ENCODE measurements around the gene ALPG. TPM values are rescaled to one million over a fixed set of nuclear protein-coding genes. Genes with fewer than 3 reads are reported as not detected.

The ALPG gene
- total and polyA plus RNA-seq, 10 of the 15 experiments (the other 5 are each of a cell fraction or from before 2014, with no cell fraction given), result not detected

DNA sequence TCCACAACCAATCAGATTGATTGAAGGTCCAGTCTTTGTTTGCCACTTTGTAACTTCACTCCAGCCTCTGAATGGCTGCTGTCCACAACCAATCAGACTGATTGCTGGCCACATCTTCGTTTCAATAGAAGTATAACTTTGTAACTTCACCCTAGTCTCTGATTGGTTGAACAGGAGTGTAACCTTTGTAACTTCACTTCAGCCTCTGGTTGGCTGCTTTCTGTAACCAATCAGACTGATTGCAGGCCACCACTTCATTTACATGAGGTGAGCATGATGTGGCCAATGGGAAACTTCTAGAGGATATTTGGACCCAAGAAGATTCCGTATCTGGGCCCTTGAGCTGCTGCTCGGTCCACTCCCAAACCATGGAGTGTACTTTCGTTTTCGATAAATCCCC lies 45.0 kb upstream of the ALPG start:
- WGBS (ENCODE audit: insufficient coverage, insufficient replicate concordance, low lambda C conversion rate, missing lambda C conversion rate), result 74% methylated on average over 5 of the region's 5 CpGs
- DNase-seq (ENCODE audit: low read depth, low spot score) (no peak), ATAC-seq (no peak), FAIRE-seq (no peak)
- RAD21 ChIA-PET (ENCODE audit: unreplicated experiment), result no interaction called here
- Histone ChIP-seq H3K36me3 (ENCODE audit: control insufficient read depth in 2 of 2, insufficient read depth in 2 of 2, low read length in 1 of 2) (no peaks in the 10 kb centered on the region), H3K9ac (ENCODE audit: control insufficient read depth, insufficient read depth, low read length) (no peak overlapping the region), H3K27me3 (replicated peaks in 1 of 2; ENCODE audit: control insufficient read depth in 2 of 2, insufficient read depth in 2 of 2, low read length in 1 of 2) (no peaks in the 10 kb centered on the region), H3K4me1 (ENCODE audit: control insufficient read depth, insufficient read depth, low read length) (peaks cover 9% of the 10 kb centered on the region), H3K4me2 (ENCODE audit: control insufficient read depth, insufficient read depth) (no peak overlapping the region), H2AFZ (ENCODE audit: control insufficient read depth, low read depth, low read length) (no peak overlapping the region), H3K9me3 (replicated peaks; ENCODE audit: control insufficient read depth, insufficient read depth, low read length) (no peaks in the 10 kb centered on the region; the same call in 2 of the 3 replicates), H3K27ac (ENCODE audit: control insufficient read depth, insufficient read depth) (no peak overlapping the region), H4K20me1 (ENCODE audit: control insufficient read depth, insufficient read depth) (no peaks in the 10 kb centered on the region), H3K4me3 (no peak overlapping the region), H3K79me2 (ENCODE audit: control insufficient read depth, insufficient read depth, low read length) (no peaks in the 10 kb centered on the region)
- POLR2A ChIA-PET, result no interaction called here
- intact Hi-C loops (cut with micrococcal nuclease; ENCODE audit: unreplicated experiment), result no loop called here
- in situ Hi-C loops (cut with MboI), result no loop called here
- CTCF ChIA-PET, result no interaction called here
- SMC1A ChIA-PET (ENCODE audit: uncharacterized antibody, unreplicated experiment), result interaction anchor here (0.6 kb wide), 1 partner anchor 449 kb away, joined by 3 read pairs; no protein-coding TSS in a partner anchor
- no TSS peak for BruUV-seq (replicated peaks)
- TF ChIP-seq, protein P1, sequence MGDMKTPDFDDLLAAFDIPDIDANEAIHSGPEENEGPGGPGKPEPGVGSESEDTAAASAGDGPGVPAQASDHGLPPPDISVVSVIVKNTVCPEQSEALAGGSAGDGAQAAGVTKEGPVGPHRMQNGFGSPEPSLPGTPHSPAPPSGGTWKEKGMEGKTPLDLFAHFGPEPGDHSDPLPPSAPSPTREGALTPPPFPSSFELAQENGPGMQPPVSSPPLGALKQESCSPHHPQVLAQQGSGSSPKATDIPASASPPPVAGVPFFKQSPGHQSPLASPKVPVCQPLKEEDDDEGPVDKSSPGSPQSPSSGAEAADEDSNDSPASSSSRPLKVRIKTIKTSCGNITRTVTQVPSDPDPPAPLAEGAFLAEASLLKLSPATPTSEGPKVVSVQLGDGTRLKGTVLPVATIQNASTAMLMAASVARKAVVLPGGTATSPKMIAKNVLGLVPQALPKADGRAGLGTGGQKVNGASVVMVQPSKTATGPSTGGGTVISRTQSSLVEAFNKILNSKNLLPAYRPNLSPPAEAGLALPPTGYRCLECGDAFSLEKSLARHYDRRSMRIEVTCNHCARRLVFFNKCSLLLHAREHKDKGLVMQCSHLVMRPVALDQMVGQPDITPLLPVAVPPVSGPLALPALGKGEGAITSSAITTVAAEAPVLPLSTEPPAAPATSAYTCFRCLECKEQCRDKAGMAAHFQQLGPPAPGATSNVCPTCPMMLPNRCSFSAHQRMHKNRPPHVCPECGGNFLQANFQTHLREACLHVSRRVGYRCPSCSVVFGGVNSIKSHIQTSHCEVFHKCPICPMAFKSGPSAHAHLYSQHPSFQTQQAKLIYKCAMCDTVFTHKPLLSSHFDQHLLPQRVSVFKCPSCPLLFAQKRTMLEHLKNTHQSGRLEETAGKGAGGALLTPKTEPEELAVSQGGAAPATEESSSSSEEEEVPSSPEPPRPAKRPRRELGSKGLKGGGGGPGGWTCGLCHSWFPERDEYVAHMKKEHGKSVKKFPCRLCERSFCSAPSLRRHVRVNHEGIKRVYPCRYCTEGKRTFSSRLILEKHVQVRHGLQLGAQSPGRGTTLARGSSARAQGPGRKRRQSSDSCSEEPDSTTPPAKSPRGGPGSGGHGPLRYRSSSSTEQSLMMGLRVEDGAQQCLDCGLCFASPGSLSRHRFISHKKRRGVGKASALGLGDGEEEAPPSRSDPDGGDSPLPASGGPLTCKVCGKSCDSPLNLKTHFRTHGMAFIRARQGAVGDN (IDR thresholded peaks at IDR 0.05), result no peak
- TF ChIP-seq, protein P2, sequence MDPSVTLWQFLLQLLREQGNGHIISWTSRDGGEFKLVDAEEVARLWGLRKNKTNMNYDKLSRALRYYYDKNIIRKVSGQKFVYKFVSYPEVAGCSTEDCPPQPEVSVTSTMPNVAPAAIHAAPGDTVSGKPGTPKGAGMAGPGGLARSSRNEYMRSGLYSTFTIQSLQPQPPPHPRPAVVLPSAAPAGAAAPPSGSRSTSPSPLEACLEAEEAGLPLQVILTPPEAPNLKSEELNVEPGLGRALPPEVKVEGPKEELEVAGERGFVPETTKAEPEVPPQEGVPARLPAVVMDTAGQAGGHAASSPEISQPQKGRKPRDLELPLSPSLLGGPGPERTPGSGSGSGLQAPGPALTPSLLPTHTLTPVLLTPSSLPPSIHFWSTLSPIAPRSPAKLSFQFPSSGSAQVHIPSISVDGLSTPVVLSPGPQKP (IDR thresholded peaks at IDR 0.05; ENCODE audit: low read depth, low read length), result no peak
- TF ChIP-seq SMC3 (IDR thresholded peaks at IDR 0.05; ENCODE audit: borderline replicate concordance, low read length) (no peak), RB1 (IDR thresholded peaks at IDR 0.05; ENCODE audit: borderline replicate concordance) (no peak), NR2C1 (IDR thresholded peaks at IDR 0.05) (no peak), SREBF2 (IDR thresholded peaks at IDR 0.05; ENCODE audit: low read length) (no peak), TCF7 (IDR thresholded peaks at IDR 0.05; ENCODE audit: borderline replicate concordance) (no peak), EZH2 (IDR thresholded peaks at IDR 0.05; ENCODE audit: borderline replicate concordance, control insufficient read depth, low read depth, low read length) (no peak), TCF3 (IDR thresholded peaks at IDR 0.05; ENCODE audit: borderline replicate concordance, insufficient read depth, low read depth, low read length) (no peak), KDM1A (IDR thresholded peaks at IDR 0.05; ENCODE audit: borderline replicate concordance) (no peak), SRF (IDR thresholded peaks at IDR 0.05; ENCODE audit: low read depth in 2 of 2, low read length in 2 of 2) (no peak), RFX5 (IDR thresholded peaks at IDR 0.05; ENCODE audit: low read depth, low read length) (no peak), POLR2AphosphoS5 (IDR thresholded peaks at IDR 0.05; ENCODE audit: low read length) (no peak)
- TF ChIP-seq, protein P3, sequence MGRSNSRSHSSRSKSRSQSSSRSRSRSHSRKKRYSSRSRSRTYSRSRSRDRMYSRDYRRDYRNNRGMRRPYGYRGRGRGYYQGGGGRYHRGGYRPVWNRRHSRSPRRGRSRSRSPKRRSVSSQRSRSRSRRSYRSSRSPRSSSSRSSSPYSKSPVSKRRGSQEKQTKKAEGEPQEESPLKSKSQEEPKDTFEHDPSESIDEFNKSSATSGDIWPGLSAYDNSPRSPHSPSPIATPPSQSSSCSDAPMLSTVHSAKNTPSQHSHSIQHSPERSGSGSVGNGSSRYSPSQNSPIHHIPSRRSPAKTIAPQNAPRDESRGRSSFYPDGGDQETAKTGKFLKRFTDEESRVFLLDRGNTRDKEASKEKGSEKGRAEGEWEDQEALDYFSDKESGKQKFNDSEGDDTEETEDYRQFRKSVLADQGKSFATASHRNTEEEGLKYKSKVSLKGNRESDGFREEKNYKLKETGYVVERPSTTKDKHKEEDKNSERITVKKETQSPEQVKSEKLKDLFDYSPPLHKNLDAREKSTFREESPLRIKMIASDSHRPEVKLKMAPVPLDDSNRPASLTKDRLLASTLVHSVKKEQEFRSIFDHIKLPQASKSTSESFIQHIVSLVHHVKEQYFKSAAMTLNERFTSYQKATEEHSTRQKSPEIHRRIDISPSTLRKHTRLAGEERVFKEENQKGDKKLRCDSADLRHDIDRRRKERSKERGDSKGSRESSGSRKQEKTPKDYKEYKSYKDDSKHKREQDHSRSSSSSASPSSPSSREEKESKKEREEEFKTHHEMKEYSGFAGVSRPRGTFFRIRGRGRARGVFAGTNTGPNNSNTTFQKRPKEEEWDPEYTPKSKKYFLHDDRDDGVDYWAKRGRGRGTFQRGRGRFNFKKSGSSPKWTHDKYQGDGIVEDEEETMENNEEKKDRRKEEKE (IDR thresholded peaks at IDR 0.05), result no peak
- TF ChIP-seq, protein P4, sequence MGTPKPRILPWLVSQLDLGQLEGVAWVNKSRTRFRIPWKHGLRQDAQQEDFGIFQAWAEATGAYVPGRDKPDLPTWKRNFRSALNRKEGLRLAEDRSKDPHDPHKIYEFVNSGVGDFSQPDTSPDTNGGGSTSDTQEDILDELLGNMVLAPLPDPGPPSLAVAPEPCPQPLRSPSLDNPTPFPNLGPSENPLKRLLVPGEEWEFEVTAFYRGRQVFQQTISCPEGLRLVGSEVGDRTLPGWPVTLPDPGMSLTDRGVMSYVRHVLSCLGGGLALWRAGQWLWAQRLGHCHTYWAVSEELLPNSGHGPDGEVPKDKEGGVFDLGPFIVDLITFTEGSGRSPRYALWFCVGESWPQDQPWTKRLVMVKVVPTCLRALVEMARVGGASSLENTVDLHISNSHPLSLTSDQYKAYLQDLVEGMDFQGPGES (IDR thresholded peaks at IDR 0.05), result no peak

Measured in GM12878 (cell line).